Neutrophil (primary cell): ENCODE results near the gene CHI3L1.

Experiments
- H3K27ac ChIP-seq: fragments of 200-600 bp; sonication (generic); 2 replicates; pipeline ENCODE4 v1.5.1; 2016; ENCODE audit warnings: mild to moderate bottlenecking, moderate library complexity
- H3K27me3 ChIP-seq: fragments of 200-600 bp; sonication (generic); 2 replicates; pipeline ENCODE4 v1.6.0; 2016; ENCODE audit warnings: mild to moderate bottlenecking
- H3K36me3 ChIP-seq: fragments of 200-600 bp; sonication (generic); 2 replicates; pipeline ENCODE4 v1.5.1; 2017
- H3K4me1 ChIP-seq, 2 experiments: fragments of 200-600 bp in 1 of 2; sonication (generic) in 1 of 2; 1 replicate in 1 of 2; 2 replicates in 1 of 2; pipeline versions ENCODE4 v1.5.1 to v1.6.1; 2013 to 2016; ENCODE audit warnings: low read depth in 1 of 2, low read length in 1 of 2, mild to moderate bottlenecking in 1 of 2, moderate library complexity in 1 of 2; ENCODE audit not compliant: control insufficient read depth in 1 of 2, insufficient read depth in 1 of 2
- H3K4me3 ChIP-seq, 2 experiments: fragments of 200-600 bp in 1 of 2; sonication (generic) in 1 of 2; 1 replicate in 1 of 2; 2 replicates in 1 of 2; pipeline ENCODE4 v1.5.1; 2013 to 2016; ENCODE audit warnings: low read depth in 1 of 2, low read length in 1 of 2, mild to moderate bottlenecking in 1 of 2, moderate library complexity in 1 of 2
- H3K9me3 ChIP-seq: fragments of 200-600 bp; sonication (generic); 2 replicates; pipeline ENCODE4 v1.5.1; 2016
- CTCF ChIP-seq: fragments of 200-600 bp; sonication (generic); IDR thresholded peaks from 2 replicates; pipeline ENCODE4 v1.5.1; 2016; ENCODE audit warnings: antibody characterized with exemption

Gene CHI3L1

GRCh38 chr1:203151362-203152157 is 34.9 kb downstream of the CHI3L1 start:
- no peak for TF ChIP-seq CTCF
- Histone ChIP-seq H3K27ac (no peak overlapping the region), H3K4me3 (no peak overlapping the region), H3K27me3 (peaks cover 44% of the 10 kb centered on the region), H3K36me3 (no peaks in the 10 kb centered on the region), H3K9me3 (no peaks in the 10 kb centered on the region), H3K4me1 (no peaks in the 10 kb centered on the region)

GRCh38 chr1:203150511-203151297 is 35.8 kb downstream of the CHI3L1 start:
- Histone ChIP-seq H3K4me3 (no peak overlapping the region), H3K36me3 (no peaks in the 10 kb centered on the region), H3K27ac (no peak overlapping the region), H3K4me1 (no peaks in the 10 kb centered on the region), H3K27me3 (peaks cover 44% of the 10 kb centered on the region), H3K9me3 (no peaks in the 10 kb centered on the region)
- TF ChIP-seq CTCF, result no peak

GRCh38 chr1:203149188-203149840 is 37.2 kb downstream of the CHI3L1 start:
- H3K27ac ChIP-seq, result no peak overlapping the region
- H3K4me1 ChIP-seq, result no peaks in the 10 kb centered on the region
- no peak overlapping the region for H3K4me3 ChIP-seq
- no peaks in the 10 kb centered on the region for H3K9me3 ChIP-seq
- no peak for TF ChIP-seq CTCF
- peaks cover 37% of the 10 kb centered on the region for H3K27me3 ChIP-seq
- no peaks in the 10 kb centered on the region for H3K36me3 ChIP-seq

GRCh38 chr1:203148579-203148978 is 37.9 kb downstream of the CHI3L1 start:
- no peaks in the 10 kb centered on the region for H3K9me3 ChIP-seq
- H3K27ac ChIP-seq, result no peak overlapping the region
- peaks cover 30% of the 10 kb centered on the region for H3K27me3 ChIP-seq
- H3K36me3 ChIP-seq, result no peaks in the 10 kb centered on the region
- H3K4me1 ChIP-seq, result no peaks in the 10 kb centered on the region
- H3K4me3 ChIP-seq, result no peak overlapping the region
- TF ChIP-seq CTCF, result no peak

- no peak for TF ChIP-seq CTCF
- no peaks in the 10 kb centered on the region for H3K9me3 ChIP-seq
- H3K4me3 ChIP-seq, result no peak overlapping the region
- H3K36me3 ChIP-seq, result no peaks in the 10 kb centered on the region
- H3K4me1 ChIP-seq, result no peaks in the 10 kb centered on the region
- peaks cover 25% of the 10 kb centered on the region for H3K27me3 ChIP-seq
- H3K27ac ChIP-seq, result no peak overlapping the region
These were observed 38.4 kb downstream of the CHI3L1 start for GRCh38 chr1:203148127-203148526.
